PC-3 (cell line): ENCODE data around the gene THNSL1. TPM values are rescaled to one million over a fixed set of nuclear protein-coding genes. Genes with fewer than 3 reads are reported as not detected.

ENCODE experiments used
- ATAC-seq: fragments of 200-7000 bp; cut with Tn5 transposase; 2 replicates; pipeline ENCODE4 v1.9.1; 2020; ENCODE audit warnings: mild to moderate bottlenecking, moderate library complexity
- BruUV-seq: library from RNA; stranded (reverse); fragments of 400-500 nt; replicated peaks from 2 replicates; lab custom pipeline; 2021; lab: Mats Ljungman, UMichigan
- CTCF ChIA-PET: fragments of 300-600 bp; sonication (Branson Sonifier 250); formaldehyde crosslinking; loops from one replicate; lab custom pipeline; 2022; ENCODE audit warnings: antibody characterized with exemption; lab: Charles Lee
- POLR2A ChIA-PET: fragments of 300-600 bp; sonication (Branson Sonifier 250); formaldehyde crosslinking; loops from one replicate; lab custom pipeline; 2022; ENCODE audit warnings: antibody characterized with exemption; ENCODE audit not compliant: unreplicated experiment; lab: Charles Lee
- DNase-seq: peaks from one replicate; pipeline ENCODE4 v3.0.0-alpha.2; 2015
- H2AFZ ChIP-seq: fragments of 300-600 bp; sonication (generic); 2 replicates; pipeline ENCODE4 v1.6.0; 2016; ENCODE audit warnings: antibody characterized with exemption, low read length
- H3F3A ChIP-seq: fragments of 300-600 bp; sonication (generic); one replicate; pipeline ENCODE4 v1.6.0; 2017; ENCODE audit warnings: antibody characterized with exemption, low read length, control low read depth, mild to moderate bottlenecking; ENCODE audit not compliant: unreplicated experiment
- H3K27ac ChIP-seq: fragments of 300-600 bp; sonication (generic); 2 replicates; pipeline ENCODE4 v1.5.1; 2016; ENCODE audit warnings: mild to moderate bottlenecking, low read length
- H3K27me3 ChIP-seq: fragments of 300-600 bp; sonication (generic); 2 replicates; pipeline ENCODE4 v1.6.1; 2016; ENCODE audit warnings: low read length, mixed read lengths
- H3K36me3 ChIP-seq: fragments of 300-600 bp; sonication (generic); 2 replicates; pipeline ENCODE4 v1.6.1; 2016; ENCODE audit warnings: low read depth, mixed run types, low read length, mixed read lengths
- H3K4me1 ChIP-seq: fragments of 300-600 bp; sonication (generic); 2 replicates; pipeline ENCODE4 v1.5.1; 2016; ENCODE audit warnings: low read length; ENCODE audit not compliant: insufficient read depth
- H3K4me2 ChIP-seq: fragments of 300-600 bp; sonication (generic); 2 replicates; pipeline ENCODE4 v1.6.0; 2016; ENCODE audit warnings: low read length
- H3K4me3 ChIP-seq: fragments of 300-600 bp; sonication (generic); 2 replicates; pipeline ENCODE4 v1.5.1; 2016; ENCODE audit warnings: mild to moderate bottlenecking, low read length, mixed read lengths
- H3K79me2 ChIP-seq: fragments of 300-600 bp; sonication (generic); 2 replicates; pipeline ENCODE4 v1.6.1; 2017; ENCODE audit warnings: low read length, mixed read lengths
- H3K9ac ChIP-seq: fragments of 300-600 bp; sonication (generic); 2 replicates; pipeline ENCODE4 v1.6.0; 2016; ENCODE audit warnings: mild to moderate bottlenecking, low read length
- H3K9me2 ChIP-seq: fragments of 300-600 bp; sonication (generic); replicated peaks from 2 replicates; pipeline ENCODE4 v1.6.1; 2016; ENCODE audit warnings: mixed run types, low read length, mixed read lengths
- H3K9me3 ChIP-seq: fragments of 300-600 bp; sonication (generic); 2 replicates; pipeline ENCODE4 v1.6.1; 2016; ENCODE audit warnings: low read length, mixed read lengths
- H4K20me1 ChIP-seq: fragments of 300-600 bp; sonication (generic); 2 replicates; pipeline ENCODE4 v1.6.1; 2016; ENCODE audit warnings: low read length, mixed read lengths
- EZH2 ChIP-seq: fragments of 300-600 bp; sonication (generic); IDR thresholded peaks from one replicate; pipeline ENCODE4 v1.6.1; 2017; ENCODE audit warnings: antibody characterized with exemption, mild to moderate bottlenecking, low read length; ENCODE audit not compliant: unreplicated experiment
- EZH2phosphoT487 ChIP-seq: fragments of 300-600 bp; sonication (generic); IDR thresholded peaks from 2 replicates; pipeline ENCODE4 v1.6.1; 2018; ENCODE audit warnings: mild to moderate bottlenecking, antibody characterized with exemption, low read length, borderline replicate concordance
- intact Hi-C: fragments of 100-400 bp; cut with micrococcal nuclease; formaldehyde crosslinking; loops from 2 replicates; pipeline ENCODE4 v1.9.0; 2023
- total RNA-seq: library from RNA; depleted of rRNA; stranded (reverse); fragments of >200 nt; gene quantifications from 2 replicates; pipeline ENCODE4 v1.2.3, GENCODE V29; 2014
- TF ChIP-seq, protein P1 (sequence below): fragments of 300-600 bp; sonication (generic); conservative IDR thresholded peaks from 2 replicates; pipeline ENCODE4 v1.5.1; 2017; ENCODE audit warnings: antibody characterized with exemption, low read depth, mild to moderate bottlenecking, low read length

THNSL1 gene
- total RNA-seq, 1 experiment from 2014 or later: 2.7 TPM

DNA sequence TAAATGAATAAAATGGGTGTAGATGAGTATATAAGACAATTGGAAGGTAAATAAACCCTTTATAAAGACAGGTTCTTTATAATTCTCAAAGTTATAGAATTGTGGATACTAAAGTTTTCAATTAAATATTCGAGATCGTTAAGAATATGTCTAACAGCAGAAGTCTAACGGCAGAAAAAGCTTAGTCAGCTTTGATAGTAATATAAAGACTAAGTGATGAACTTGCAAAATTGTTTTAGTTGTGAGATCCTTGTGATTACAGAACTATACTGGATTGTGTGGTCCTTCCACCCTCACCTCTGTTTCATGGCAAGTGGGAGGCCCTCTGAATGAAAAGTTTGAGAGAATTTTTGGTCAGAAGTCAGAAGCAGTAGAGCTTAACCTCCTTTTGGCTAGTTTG lies 2.3 kb downstream of the THNSL1 start:
- H3K36me3 ChIP-seq: no peaks in the 10 kb centered on the region
- ChIA-PET POLR2A (no interaction called here), CTCF (no interaction called here)
- no peak overlapping the region for H2AFZ ChIP-seq
- no peaks in the 10 kb centered on the region for H3K9me2 ChIP-seq
- intact Hi-C loops: no loop called here
- H3K79me2 ChIP-seq: peaks cover 9% of the 10 kb centered on the region
- no TSS peak for BruUV-seq
- H3K4me2 ChIP-seq: no peak overlapping the region
- no peak overlapping the region for H3K27ac ChIP-seq
- no peaks in the 10 kb centered on the region for H3F3A ChIP-seq
- no peaks in the 10 kb centered on the region for H4K20me1 ChIP-seq
- ATAC-seq: no peak
- no peaks in the 10 kb centered on the region for H3K27me3 ChIP-seq
- no peaks in the 10 kb centered on the region for H3K9me3 ChIP-seq
- H3K4me1 ChIP-seq: peaks cover 19% of the 10 kb centered on the region
- H3K9ac ChIP-seq: no peak overlapping the region
- TF ChIP-seq EZH2: no peak
- TF ChIP-seq, protein P1, sequence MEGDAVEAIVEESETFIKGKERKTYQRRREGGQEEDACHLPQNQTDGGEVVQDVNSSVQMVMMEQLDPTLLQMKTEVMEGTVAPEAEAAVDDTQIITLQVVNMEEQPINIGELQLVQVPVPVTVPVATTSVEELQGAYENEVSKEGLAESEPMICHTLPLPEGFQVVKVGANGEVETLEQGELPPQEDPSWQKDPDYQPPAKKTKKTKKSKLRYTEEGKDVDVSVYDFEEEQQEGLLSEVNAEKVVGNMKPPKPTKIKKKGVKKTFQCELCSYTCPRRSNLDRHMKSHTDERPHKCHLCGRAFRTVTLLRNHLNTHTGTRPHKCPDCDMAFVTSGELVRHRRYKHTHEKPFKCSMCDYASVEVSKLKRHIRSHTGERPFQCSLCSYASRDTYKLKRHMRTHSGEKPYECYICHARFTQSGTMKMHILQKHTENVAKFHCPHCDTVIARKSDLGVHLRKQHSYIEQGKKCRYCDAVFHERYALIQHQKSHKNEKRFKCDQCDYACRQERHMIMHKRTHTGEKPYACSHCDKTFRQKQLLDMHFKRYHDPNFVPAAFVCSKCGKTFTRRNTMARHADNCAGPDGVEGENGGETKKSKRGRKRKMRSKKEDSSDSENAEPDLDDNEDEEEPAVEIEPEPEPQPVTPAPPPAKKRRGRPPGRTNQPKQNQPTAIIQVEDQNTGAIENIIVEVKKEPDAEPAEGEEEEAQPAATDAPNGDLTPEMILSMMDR: no peak
- DNase-seq: no peak
- no peak overlapping the region for H3K4me3 ChIP-seq

DNA sequence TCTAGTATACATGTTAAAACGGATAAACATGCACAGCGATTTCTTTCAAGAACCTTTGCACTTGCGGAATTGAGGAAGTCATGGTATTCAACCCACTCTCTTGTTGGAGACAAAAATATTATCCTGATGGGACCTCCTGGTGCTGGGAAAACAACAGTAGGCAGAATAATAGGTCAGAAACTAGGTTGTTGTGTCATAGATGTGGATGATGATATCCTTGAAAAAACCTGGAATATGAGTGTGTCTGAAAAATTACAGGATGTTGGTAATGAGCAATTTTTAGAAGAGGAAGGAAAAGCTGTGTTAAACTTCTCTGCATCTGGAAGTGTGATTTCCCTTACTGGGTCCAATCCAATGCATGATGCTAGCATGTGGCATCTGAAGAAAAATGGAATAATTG lies 6.9 kb downstream of the THNSL1 start:
- CTCF ChIA-PET: no interaction called here
- Histone ChIP-seq H3K9me2 (no peaks in the 10 kb centered on the region), H3K4me1 (no peaks in the 10 kb centered on the region), H3K27ac (no peak overlapping the region), H3K36me3 (no peaks in the 10 kb centered on the region), H3K4me2 (no peak overlapping the region), H2AFZ (no peak overlapping the region), H3K9ac (no peak overlapping the region), H4K20me1 (no peaks in the 10 kb centered on the region), H3K9me3 (no peaks in the 10 kb centered on the region), H3K4me3 (no peak overlapping the region), H3K79me2 (no peaks in the 10 kb centered on the region), H3F3A (no peaks in the 10 kb centered on the region), H3K27me3 (no peaks in the 10 kb centered on the region)
- POLR2A ChIA-PET: no interaction called here
- no peak for DNase-seq
- BruUV-seq: no TSS peak
- intact Hi-C loops: loop anchor here (10.0 kb wide), 1 partner anchor 202 kb away; no protein-coding TSS in a partner anchor
- TF ChIP-seq, protein P1: no peak
- no peak for TF ChIP-seq EZH2phosphoT487
- TF ChIP-seq EZH2: no peak
- no peak for ATAC-seq

DNA sequence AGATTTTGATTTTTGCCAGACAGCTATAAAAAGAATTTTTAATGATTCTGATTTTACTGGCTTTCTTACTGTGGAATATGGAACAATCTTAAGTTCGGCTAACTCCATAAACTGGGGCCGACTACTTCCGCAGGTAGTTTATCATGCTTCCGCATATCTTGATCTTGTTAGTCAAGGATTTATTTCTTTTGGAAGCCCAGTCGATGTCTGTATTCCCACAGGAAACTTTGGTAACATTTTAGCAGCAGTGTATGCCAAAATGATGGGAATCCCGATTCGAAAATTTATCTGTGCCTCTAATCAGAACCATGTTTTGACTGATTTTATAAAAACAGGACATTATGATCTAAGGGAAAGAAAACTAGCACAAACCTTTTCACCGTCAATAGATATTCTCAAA lies 8.1 kb downstream of the THNSL1 start:
- ATAC-seq (no peak), DNase-seq (no peak)
- Histone ChIP-seq H3K9me3 (no peaks in the 10 kb centered on the region), H3F3A (no peaks in the 10 kb centered on the region), H3K4me1 (no peaks in the 10 kb centered on the region), H3K9ac (no peak overlapping the region), H3K4me3 (no peak overlapping the region), H2AFZ (no peak overlapping the region), H3K27ac (no peak overlapping the region), H3K4me2 (no peak overlapping the region), H4K20me1 (no peaks in the 10 kb centered on the region), H3K9me2 (no peaks in the 10 kb centered on the region), H3K79me2 (no peaks in the 10 kb centered on the region), H3K27me3 (no peaks in the 10 kb centered on the region), H3K36me3 (no peaks in the 10 kb centered on the region)
- no TSS peak for BruUV-seq
- intact Hi-C loops: loop anchor here (10.0 kb wide), 1 partner anchor 200 kb away; no protein-coding TSS in a partner anchor
- ChIA-PET CTCF (no interaction called here), POLR2A (interaction anchor here (0.6 kb wide), 2 partner anchors 8 to 35 kb away, joined by 3 to 4 read pairs; partner anchors contain the start of gene THNSL1)
- no peak for TF ChIP-seq EZH2phosphoT487
- TF ChIP-seq, protein P1: no peak
- no peak for TF ChIP-seq EZH2
